Upper lobe of left lung (tissue), 6 donors: ENCODE data around the gene UST. TPM values are rescaled to one million over a fixed set of nuclear protein-coding genes. Genes with fewer than 3 reads are reported as not detected.
"Not testable (repeated sequence)": the region's sequence is repeated elsewhere in the genome, so short reads cannot be mapped to it uniquely, and the experiment has no call there.

ENCODE experiments used
- ATAC-seq, 2 donors: fragments of 200-7000 bp; cut with Tn5 transposase; one replicate each; pipeline ENCODE4 v1.9.1; 2022; ENCODE audit warnings: mild to moderate bottlenecking in 2 of 2, moderate library complexity in 2 of 2; ENCODE audit not compliant: low FRiP score in 2 of 2
- DNase-seq, 2 donors: peaks; one replicate each; pipeline ENCODE4 v3.0.0-alpha.2; 2019 to 2020
- H3K27ac ChIP-seq, 4 donors: fragments of 200-600 bp; sonication (generic); one replicate each; pipeline ENCODE4 v1.5.1; 2016 to 2019
- H3K27me3 ChIP-seq, 4 donors: fragments of 200-600 bp; sonication (generic); one replicate each; pipeline ENCODE4 v1.5.1; 2017 to 2019
- H3K36me3 ChIP-seq, 4 donors: fragments of 200-600 bp; sonication (generic); one replicate each; pipeline ENCODE4 v1.5.1; 2016 to 2019
- H3K4me1 ChIP-seq, 4 donors: fragments of 200-600 bp; sonication (generic); one replicate each; pipeline ENCODE4 v1.5.1; 2018 to 2019
- H3K4me3 ChIP-seq, 4 donors: fragments of 200-600 bp; sonication (generic); one replicate each; pipeline ENCODE4 v1.5.1; 2017 to 2019; ENCODE audit warnings: mild to moderate bottlenecking in 2 of 4, moderate library complexity in 1 of 4
- H3K9me3 ChIP-seq, 4 donors: fragments of 200-600 bp; sonication (generic); one replicate each; pipeline ENCODE4 v1.5.1; 2018 to 2019
- CTCF ChIP-seq, 6 experiments: fragments of 450-650 bp in 4 of 6; fragments of 200-600 bp in 2 of 6; sonication (generic) in 2 of 6; IDR thresholded peaks; one replicate each; pipeline ENCODE4 v1.5.1; 2016 to 2019; ENCODE audit warnings: antibody characterized with exemption in 6 of 6
- EP300 ChIP-seq, 4 donors: sonication (generic); formaldehyde crosslinking; IDR thresholded peaks; one replicate each; pipeline ENCODE4 v1.5.1; 2017; ENCODE audit warnings: antibody characterized with exemption in 4 of 4, control low read depth in 2 of 4
- POLR2A ChIP-seq, 4 donors: fragments of 450-650 bp; IDR thresholded peaks; one replicate each; pipeline ENCODE4 v1.5.1; 2016 to 2017; ENCODE audit warnings: antibody characterized with exemption in 4 of 4, mild to moderate bottlenecking in 2 of 4
- POLR2AphosphoS5 ChIP-seq, 2 donors: sonication (generic); formaldehyde crosslinking; IDR thresholded peaks; one replicate each; pipeline ENCODE4 v1.5.1; 2017; ENCODE audit warnings: antibody characterized with exemption in 2 of 2
- WGBS, 2 donors: methylation state at CpG; one replicate each; pipeline ENCODE4 v1.1.5; 2017 to 2018; 5-methylcytosine and 5-hydroxymethylcytosine counted together
- total RNA-seq, 6 donors: library from RNA; depleted of rRNA in 4 of 6; stranded (reverse); fragments of >200 nt in 4 of 6; gene quantifications; one replicate each; pipeline versions ENCODE4 v1.1.0 to v1.2.1, GENCODE V29; 2016 to 2021
- donor health status: DM: no; HTN: no; CAD: no; lungs with moderate emphysema.
- donor health status: DM: no; HTN: yes; CAD: no; lungs with severe emphysema.

UST gene
- total RNA-seq, 6 donors from 2014 or later, result 10.2 to 21.6 (median 14.2) TPM

DNA sequence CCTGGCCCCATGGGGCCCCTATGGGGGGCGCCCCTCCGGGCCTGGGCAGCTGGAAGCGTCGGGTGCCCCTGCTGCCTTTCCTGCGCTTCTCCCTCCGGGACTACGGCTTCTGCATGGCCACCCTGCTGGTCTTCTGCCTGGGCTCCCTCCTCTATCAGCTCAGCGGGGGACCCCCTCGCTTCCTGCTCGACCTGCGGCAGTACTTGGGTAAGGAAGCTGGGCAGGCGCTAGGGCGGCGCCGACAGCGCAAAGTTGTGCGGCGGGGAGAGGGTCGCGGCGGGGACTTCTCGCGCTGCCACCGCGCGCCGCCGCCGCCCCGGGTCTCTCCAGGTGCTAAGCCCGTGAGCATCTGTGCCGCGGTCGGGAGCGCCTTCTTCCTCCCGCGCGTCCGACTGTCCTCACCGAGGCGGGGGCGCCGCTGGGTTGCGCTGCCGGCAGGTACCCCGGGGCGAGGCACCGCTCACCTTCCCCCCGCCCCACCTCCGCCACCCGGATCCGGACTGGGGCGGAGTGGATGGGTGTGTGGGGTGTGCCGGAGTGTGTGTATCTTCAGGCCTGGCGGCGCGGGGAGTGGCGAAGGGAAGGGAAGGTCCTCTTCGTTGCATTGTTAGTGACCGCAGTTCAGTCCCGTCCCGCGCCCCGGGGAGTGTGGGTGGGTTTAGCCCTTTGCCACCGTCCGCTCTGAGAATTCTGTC, 788 bp downstream of the UST start:
- peak; percentile 64 to 91 for DNase-seq
- peak; percentile 65 to 81 for ATAC-seq
- Histone ChIP-seq H3K4me1 (peaks cover 21 to 37% (median 29%) of the 10 kb centered on the region in 4 donors), H3K36me3 (no peaks in the 10 kb centered on the region), H3K27ac (peak overlapping the region; percentile 70 to 88 (median 76)), H3K4me3 (peak overlapping the region; percentile 50 to 86 (median 66)), H3K27me3 (peaks cover 0 to 15% (median 3%) of the 10 kb centered on the region in 4 donors), H3K9me3 (no peaks in the 10 kb centered on the region)
- 0 to 5% methylated on average over 18 to 21 of the region's 66 CpGs for WGBS, 2 donors
- TF ChIP-seq POLR2A (IDR thresholded peaks at IDR 0.05), result peak in 1 of 4 donors; percentile 46
- no peak for TF ChIP-seq POLR2AphosphoS5 (IDR thresholded peaks at IDR 0.05)

DNA sequence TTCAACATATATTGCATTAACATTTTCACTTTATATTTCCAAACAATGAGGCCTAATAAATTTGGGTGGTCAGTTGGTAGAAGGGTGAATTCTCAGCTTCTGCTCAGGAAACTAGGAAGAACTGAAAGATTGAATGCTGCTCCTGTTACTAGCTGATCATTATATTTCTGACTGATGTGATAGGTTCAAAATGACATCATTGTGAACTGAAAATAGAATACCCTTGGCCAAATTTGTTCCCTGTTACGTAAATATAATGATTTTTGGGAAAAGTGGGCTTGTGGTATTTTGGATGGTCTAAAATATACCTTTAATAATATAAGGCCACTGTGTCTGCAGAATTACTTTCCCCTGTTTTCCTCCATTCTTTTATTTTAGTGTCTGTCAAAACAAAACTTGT, 2.8 kb downstream of the UST start:
- 89 to 91% methylated on average over 1 of the region's 1 CpG for WGBS, 2 donors
- no peak for TF ChIP-seq EP300 (IDR thresholded peaks at IDR 0.05)
- no peak for TF ChIP-seq CTCF (IDR thresholded peaks at IDR 0.05)
- no peak for TF ChIP-seq POLR2A (IDR thresholded peaks at IDR 0.05)
- no peak for TF ChIP-seq POLR2AphosphoS5 (IDR thresholded peaks at IDR 0.05)
- ATAC-seq, result no peak
- H3K4me3 ChIP-seq, result no peak overlapping the region
- peaks cover 21 to 37% (median 29%) of the 10 kb centered on the region in 4 donors for H3K4me1 ChIP-seq
- H3K27ac ChIP-seq, result no peak overlapping the region
- DNase-seq, result no peak
- H3K36me3 ChIP-seq, result no peaks in the 10 kb centered on the region
- no peaks in the 10 kb centered on the region for H3K9me3 ChIP-seq
- peaks cover 0 to 15% (median 3%) of the 10 kb centered on the region in 4 donors for H3K27me3 ChIP-seq

DNA sequence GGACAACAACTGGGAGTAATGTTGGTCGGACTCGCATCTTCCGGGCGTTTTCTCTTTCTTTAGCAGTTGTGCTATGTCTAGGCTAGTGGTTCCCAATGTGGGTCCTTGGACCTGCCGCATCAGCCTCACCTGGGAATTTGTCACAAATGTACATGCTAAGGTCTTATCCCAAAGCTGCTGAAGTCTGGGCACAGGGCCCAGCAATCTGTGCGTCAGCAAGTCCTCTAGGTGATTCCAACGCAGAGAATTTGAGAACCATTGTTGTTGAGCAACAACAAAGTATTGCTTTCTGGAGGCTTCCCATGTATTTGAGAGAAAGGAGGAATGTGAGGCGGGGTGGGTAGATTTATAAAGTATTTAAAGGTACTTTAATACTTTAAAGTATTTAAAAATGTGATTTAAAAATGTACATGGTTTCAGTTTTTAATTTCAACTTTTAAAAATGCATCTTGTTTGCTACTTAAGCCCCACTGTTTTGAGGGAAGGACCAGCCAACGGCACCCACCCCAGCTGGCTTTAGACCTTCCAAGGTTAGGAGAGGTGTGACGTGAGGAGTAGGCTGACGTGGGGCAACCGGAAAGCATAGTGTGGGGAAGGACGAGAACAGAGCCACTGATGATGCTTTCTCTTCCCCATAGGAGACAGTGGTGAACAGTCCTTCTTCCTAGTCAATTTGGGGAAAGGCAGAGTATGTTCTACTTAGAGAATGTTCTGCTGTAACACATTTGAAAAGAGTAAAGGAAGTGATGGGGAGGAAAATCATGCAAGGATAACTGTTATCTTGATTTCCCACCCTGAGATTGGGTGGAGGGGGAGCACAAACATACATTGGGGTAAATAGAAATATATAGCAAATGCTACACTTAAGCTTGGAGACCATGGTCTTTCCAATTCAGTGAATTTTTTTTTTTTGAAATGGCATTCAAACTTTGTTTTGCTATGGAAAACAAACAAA, 4.3 kb downstream of the UST start:
- DNase-seq, result peak in 1 of 2 donors; percentile 73
- Histone ChIP-seq H3K27ac (peak overlapping the region in 1 of 4 donors; percentile 11), H3K4me1 (peaks cover 17 to 32% (median 24%) of the 10 kb centered on the region in 4 donors), H3K9me3 (no peaks in the 10 kb centered on the region), H3K36me3 (no peaks in the 10 kb centered on the region), H3K27me3 (peaks cover 0 to 15% (median 3%) of the 10 kb centered on the region in 4 donors), H3K4me3 (no peak overlapping the region)
- WGBS, 2 donors, result 72% methylated on average over 13 of the region's 13 CpGs
- no peak for ATAC-seq
- TF ChIP-seq POLR2AphosphoS5 (IDR thresholded peaks at IDR 0.05) (no peak), CTCF (IDR thresholded peaks at IDR 0.05) (no peak), POLR2A (IDR thresholded peaks at IDR 0.05) (no peak), EP300 (IDR thresholded peaks at IDR 0.05) (no peak)

GRCh38 chr6:148751793-148752170, 5.0 kb downstream of the UST start:
- WGBS, 2 donors, result 81 to 88% methylated on average over 2 of the region's 2 CpGs
- TF ChIP-seq POLR2A (IDR thresholded peaks at IDR 0.05) (no peak), POLR2AphosphoS5 (IDR thresholded peaks at IDR 0.05) (no peak), CTCF (IDR thresholded peaks at IDR 0.05) (no peak), EP300 (IDR thresholded peaks at IDR 0.05) (no peak)
- no peak for DNase-seq
- Histone ChIP-seq H3K27me3 (peaks cover 0 to 15% (median 3%) of the 10 kb centered on the region in 4 donors), H3K36me3 (no peaks in the 10 kb centered on the region), H3K4me1 (peaks cover 15 to 25% (median 19%) of the 10 kb centered on the region in 4 donors), H3K4me3 (no peak overlapping the region), H3K9me3 (no peaks in the 10 kb centered on the region), H3K27ac (no peak overlapping the region)
- ATAC-seq, result no peak

DNA sequence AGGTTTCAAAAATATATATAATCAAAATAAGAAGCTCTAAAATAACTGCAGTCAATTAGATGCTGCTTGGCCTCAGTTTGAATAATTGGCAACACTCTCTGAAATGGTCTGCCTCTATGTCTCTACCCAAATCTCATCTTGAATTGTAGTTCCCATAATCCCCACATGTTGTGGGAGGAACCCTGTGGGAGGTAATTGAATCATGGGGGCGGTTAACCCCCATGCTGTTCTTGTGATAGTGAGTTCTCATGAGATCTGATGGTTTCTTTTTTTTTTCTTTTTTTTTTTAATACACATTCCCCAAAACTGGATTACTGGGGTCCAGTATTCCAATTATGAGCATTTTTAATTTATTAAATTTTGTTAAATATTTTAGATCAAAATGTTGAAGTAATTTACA, 8.5 kb downstream of the UST start:
- not testable (repeated sequence) for H3K36me3 ChIP-seq, H3K9me3 ChIP-seq, DNase-seq, H3K4me3 ChIP-seq, H3K27me3 ChIP-seq, ATAC-seq, H3K27ac ChIP-seq
- peaks cover 11 to 21% (median 15%) of the 10 kb centered on the region in 4 donors for H3K4me1 ChIP-seq
- WGBS, 2 donors, result 57 to 86% methylated on average over 1 of the region's 1 CpG
